Measurements from ENCODE around the gene UQCR11.
"Not testable (repeated sequence)": the region's sequence is repeated elsewhere in the genome, so short reads cannot be mapped to it uniquely, and the experiment has no call there.

UQCR11 gene

DNA sequence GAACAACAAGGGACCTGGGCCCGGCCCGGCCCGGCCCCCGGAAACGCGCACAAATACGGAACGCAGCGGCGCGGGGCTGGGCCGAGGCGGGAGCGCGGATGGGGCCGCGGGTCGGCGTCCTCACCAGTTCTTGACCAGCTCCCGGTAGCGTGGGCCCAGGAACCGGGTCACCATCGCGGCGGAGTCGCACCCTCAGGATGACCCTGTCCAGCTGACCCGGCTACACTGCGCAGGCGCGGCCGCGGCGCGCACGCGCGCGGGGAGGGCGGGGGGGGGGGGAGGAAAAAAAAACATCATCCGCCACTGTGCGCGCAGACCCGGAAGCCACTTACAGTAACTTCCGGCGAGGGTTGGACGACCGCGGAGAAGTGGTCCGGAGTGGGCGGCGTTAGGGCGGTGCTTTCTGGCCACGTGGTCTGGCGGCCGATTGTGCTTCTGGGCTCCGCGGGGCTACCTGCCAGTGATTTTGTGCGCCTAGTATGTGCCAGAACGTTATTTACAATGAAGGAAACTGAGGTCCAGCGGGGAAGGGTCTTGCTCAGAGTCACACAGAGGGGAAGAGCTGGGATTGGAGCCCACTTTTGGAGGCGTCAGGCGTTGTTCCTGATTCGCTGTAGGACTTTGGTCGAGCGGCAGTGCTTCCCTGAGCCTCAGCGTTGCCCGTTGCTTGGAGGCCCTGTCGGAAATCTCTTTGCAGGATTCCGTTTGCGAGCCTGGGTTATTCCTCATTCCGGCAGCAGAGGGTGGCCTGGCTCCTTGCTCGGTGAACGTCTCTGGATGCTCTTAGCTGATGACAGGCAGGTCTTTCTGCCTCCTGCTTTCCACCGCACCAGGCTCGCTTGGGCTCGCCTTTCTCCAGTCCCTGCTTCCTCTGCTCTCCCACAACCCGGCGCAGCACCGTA, at the start of gene UQCR11:
Gene UQCR11 (minus strand): TSS at position 227 of the 902 bp plus-strand sequence. CDS start 53 bp downstream, at position 174.
- peak; percentile 90 to 92 for DNase-seq

DNA sequence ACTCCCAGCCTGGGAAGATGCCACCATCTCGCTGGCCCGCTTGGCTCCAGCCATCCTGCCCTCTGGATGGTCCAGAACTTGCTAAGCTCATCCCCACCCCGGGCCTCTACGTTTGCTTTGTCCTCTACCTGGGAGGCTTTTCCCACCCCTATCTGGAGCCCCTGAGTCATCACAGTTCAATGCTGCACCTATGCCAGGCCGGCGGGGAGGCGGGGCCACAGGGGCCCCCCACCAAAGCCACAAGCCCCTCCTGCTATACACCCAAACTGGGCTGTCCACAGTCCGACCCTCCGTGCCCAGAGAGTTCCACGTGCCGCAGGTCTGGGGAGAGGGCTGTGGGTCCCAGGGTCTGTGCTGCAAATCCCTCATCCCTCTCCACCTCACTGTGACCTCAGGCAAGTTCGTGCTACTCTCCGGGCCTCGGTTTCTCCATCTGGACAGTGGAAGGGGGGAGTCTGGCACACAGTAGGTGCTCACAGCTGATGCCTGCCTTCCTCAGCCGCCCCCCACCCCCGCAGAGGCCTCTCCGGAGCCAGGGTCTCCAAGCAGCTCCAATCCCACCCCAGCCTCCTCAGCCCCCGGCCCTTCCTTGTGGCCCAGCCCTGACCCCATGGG, 49.0 kb upstream of the UQCR11 start:
- DNase-seq, result no peak

DNA sequence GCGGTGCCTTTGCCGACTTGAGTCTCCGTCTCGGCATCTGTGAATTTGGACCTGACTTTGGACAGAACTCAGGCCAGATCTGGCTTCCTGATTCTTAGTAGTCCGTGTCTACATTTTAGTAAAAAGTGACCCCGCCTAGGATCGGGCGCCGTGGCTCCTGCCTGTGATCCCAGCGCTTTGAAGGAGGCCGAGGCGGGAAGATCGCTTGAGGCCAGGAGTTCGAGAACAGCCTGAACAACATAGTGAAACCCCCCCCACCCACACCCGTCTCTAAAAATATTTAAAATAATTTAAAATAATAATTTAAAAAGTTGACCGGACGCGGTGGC, 48.0 kb upstream of the UQCR11 start:
- no peak for DNase-seq

DNA sequence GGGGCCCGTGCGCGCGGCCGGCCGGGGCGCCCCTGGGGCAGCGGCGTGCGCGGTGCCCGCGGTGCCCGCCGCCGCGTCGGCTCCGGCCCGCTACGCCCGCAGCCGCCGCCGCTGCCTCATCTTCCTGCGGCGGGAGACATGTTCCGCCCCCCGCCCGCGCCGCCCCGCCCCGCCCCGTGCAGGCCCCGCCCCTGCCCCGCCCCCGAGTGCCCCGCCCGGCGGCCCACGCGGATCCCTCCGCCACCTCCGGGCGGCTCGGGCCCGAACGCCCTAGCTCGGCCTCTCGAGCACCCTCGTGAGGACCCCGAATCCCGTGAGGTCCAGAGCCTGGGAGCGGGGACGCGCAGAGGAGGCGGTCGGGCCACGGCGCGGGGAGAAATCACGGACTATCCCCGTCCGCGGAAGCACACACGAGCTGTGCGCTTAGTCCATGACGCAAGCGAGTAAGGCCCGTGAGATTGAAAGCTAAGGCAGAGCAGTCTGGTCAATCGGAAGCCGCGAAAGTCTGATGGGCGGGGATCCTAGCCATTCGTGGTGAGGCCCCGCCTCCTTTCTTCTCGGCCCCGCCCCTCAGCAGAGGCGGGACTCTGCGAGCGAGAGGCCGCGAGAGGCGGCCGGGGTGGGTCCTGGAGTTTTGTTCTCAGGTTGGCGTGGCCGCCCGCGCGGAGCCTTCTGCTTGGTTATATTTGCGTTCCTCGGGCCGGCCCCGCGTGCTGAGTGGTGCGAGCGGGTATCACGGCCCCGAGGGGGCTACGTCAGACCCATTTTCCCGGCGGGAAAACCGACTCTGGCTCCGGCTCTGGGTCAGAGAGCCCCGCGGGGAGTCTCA, 47.4 kb upstream of the UQCR11 start, which contains the start of gene TCF3:
Gene TCF3 (minus strand): TSS at position 145 of the 829 bp plus-strand sequence. CDS start 2,367 bp downstream, outside the sequence.
- peak; percentile 97 to 99 for DNase-seq

DNA sequence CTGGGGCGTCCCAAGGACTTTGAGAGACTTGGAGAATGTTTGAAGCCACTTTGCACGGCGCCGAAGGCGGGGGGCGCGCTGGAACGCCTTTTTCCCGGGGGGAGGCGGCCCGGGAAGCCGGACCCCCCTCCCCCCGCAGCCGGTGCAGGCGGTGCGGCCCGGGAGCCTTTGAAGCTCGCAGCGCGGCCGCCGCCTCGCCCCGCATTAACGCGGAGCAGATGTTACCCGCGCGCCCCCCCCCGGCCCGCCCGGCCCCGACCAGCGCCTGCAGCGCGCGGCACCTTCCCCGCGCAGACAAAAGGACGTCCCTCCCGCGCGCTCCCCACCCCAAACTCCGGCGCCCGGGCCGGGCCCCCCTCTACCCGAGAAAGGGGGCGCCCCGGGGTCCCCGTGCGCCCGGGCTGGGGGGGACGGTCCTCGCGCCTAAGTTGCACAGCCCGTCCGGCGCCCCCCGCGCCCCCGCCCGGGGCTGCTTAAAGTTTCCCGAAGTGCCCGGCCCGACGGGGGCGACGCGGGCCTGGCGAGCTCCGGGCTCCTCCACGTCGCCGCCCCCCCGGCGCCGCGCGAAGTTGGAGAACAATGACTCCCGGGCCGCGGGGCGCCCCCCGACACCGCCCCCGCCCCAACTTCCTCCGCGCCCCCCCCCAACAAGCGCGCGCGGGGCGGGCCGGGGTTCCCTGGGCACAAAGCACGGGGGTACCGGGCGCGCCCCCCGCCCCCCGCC, 46.5 kb upstream of the UQCR11 start:
- peak in 1 of 2 donors; percentile 14 for DNase-seq

DNA sequence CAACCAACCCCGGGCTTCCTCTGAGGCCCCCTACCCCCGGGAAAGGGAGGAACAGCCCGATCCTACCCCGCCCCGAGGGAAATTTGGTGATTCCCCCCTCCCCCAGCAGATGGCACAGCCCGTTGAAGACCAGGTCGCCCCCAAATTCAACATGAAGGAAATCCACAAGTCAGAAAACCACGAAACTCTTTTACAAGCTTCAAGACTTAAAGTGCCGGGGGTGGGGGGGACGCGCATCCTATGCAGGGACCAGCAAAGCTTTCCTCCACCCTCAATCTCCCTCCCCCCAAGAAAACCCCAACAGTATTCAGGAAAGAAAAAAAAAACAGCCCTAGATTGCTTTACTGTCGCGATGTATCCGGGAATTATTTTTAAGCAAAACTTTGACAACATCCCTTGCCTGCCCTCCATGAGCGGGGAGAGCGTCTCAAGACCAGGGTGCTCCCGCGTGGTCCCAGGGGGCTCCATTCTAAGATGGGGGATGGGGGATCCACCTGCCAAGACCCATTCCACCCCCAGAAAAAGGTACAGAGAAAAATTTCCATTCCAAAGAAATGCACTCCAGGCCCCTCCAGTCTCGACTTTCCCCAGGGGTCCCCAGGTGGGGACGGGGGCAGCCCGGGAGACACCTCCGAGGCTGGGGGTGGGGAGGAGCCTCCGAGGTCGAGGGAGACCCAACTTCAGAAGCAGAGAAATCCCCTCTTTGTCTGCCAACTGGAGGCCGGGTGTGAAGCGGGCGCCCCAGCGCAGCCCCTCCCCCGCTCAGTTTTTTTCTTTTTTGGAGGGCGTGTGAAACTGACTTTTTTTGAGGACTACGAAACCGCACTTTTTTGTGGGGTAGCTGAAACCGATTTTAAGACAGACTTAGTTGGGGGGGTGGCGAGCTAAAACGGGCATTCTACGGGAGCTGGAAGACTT, 45.6 kb upstream of the UQCR11 start:
- DNase-seq, result peak in 1 of 2 donors; percentile 7

DNA sequence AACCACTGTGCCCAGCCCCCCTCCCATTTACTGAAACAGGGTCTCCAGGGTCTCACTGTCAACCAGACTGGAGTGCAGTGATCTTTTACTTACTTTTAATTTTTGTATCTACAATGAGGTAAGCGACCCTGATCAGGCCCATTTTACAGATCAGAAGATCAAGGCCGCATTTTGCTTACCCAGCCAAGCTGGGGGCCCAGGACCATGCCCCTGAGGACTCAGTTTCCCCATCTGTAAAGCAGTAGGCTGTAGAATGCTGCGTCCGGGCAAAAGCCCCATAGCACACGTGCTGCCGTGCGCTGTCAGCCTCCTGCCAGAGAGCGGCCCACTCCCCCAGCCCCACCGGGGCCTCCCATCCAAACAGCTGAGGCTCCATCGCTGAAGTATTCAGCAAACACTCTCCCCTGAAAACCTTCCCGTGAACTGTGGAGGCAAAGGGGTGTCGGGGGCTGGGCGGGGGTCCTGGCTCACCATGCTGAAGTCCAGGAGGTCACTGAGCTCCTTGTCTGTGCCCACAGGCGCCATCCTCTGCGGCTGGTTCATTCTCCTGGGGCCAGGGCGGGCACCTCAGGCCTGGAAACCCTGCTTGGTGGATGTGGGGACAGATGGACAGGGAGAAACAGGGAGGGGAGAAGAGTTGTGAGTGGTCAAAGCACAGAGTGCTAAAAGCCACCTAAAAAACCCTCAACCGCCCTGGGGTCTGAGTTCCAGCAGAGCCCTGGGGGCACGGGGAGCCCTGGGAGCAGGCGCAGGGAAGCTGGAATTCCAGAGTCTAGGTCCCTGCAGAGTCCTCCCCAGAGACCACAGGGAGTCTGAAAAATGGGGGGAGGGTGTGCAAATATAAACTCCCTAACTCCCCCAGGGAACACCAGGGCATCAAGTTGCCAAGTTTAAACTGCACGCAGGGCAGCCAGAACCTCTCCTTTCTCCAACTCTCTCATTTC, 44.7 kb upstream of the UQCR11 start:
- DNase-seq, result no peak

DNA sequence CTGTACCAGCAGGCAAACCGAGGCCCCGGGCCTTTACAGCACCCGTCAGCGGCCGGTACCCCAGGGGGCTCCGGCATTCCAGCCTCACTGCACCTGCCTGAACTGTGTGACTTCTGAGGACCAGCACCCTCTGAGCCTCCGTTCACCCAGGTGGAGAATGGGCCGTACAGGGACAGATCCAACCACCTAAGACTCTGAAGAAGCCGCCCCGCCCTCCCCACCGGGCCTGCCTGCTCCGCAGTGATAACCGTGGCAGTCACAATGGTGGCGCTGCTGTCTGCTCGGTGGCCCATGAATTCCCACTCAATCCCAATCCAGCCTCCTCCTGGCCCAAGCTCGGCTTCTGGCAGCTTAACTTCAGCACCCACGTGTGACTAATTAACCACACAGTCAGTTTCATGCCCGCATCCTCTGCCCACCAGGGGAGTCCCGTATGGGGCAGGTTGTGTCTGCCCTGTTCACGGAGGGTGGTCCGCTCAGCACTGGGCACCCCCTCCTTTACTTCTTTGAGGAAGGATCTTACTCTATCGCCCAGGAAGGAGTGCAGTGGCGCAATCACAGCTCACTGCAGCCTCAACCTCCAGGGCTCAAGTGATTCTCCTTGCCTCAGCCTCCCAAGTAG, 43.8 kb upstream of the UQCR11 start:
- no peak for DNase-seq

DNA sequence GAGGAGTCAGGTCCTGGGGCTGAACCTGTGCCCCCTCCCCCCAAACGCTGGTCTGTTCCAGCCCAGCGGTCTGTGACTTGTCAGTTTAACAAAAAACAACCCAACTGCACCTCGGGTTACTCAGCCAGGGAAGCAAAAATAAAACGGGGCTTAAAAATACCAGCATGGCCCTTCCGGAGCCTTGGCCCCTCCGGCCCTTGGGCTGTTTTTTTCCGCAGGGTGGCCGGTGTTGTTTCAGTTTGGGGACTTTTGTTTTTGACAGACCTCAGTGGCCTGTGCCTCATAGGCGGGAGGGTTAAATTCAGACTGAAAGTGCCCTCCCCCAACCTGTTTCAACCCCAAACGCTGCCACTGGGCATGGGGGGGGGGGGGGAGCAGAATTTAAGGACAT, 43.2 kb upstream of the UQCR11 start:
- DNase-seq, result no peak

DNA sequence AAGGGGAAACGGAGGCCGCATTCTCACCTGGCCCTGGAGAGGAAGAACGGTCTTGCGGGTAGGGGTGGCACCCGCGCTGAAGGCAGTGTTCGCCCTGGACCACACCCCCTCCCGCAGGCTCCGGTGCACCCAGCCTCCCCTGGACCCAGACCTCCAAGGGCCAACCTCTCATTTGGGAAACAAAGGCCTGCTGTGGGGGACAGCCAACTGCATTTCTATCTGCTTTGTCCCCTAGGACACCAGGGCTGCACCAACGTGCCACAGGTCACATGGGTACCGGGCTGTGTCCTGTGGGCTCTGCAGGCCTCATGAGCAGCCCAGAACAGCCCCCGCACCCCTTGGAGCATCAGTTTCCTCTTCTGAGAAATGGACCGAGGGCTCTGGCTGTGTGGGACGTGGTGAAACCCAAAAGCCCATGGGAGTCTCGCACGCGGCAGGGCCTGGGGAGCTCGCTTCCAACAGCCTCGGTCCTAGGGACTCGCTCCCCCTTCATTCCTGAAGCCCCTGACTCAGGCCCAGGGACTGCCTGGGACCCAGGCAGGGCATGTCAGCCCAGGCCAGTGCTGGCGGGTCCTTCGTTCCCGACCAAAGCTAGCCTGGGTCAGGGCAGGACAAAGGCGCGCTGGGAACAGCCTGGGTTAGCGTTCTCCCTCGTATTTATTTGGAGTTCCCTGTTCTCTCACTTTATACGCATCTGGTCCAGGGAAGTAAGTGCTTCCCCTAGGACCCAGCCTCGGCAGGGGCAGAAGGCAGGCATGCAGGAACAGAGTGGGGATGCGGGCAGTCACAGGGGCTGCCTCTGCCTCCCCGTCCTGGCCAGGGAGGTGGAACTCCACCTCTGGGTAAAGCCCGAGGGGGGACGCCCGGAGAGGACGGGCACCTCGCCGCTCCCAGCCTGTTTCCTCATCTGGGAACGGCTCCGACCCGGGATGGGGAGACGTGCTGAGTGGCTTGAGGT, 42.5 kb upstream of the UQCR11 start:
- DNase-seq, result no peak

DNA sequence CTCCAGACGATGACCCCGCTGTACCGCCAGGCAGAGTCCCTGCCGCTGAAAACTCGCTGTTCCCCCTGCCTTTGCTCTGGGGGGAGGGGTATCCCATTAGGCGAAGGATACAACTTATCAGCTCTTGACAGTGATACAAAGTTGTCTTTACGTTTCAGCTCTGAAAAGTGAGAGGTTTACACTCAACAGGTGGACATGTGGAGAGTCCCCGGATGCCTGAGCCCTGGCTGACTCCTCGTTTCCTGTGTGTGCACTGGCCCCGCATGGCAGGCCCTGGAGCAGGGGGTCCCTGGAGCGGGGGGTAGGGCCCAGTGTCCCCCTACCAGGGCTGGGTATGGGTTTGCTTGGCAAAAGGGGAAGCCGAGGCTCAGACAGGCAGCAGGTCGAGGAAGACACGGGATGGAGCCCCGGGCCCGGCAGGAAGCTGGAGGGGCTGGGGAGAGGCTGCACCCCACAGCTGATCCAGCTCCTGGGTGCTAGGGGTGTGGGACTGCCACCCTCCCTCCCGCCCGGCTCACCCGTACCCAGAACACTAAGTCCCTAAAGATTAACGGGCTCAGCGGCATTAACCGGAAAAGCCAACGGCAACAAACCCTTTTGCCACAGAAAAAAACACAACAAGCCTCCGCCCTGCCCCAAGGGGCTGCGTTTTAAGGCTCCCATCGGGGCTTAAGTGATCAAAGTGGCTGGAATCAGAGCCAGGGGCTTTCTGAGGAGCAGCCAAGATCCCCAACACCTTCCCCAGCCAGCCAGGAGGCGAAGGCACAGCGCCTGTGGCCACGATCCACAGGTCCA, 41.6 kb upstream of the UQCR11 start:
- no peak for DNase-seq

DNA sequence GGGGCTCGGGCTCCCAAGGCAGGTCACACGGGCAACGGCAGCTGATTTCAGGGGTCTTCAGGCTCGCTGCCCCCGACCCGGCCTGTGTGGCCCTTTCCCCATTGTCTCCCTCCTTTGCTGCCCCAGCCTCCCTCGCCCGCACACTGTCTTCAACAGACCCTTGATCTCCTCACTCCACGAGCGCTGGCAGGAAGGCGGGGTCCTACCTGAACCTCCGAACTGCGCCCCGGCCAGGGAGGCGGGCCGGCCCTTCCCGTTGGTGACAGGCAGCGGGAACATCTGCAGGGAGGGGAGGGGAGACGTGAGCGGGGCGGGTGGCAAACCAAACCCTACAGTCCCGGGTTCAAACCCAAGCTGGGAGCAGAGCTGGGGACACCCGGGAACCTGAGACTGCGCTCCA, 40.9 kb upstream of the UQCR11 start:
- DNase-seq, result no peak

DNA sequence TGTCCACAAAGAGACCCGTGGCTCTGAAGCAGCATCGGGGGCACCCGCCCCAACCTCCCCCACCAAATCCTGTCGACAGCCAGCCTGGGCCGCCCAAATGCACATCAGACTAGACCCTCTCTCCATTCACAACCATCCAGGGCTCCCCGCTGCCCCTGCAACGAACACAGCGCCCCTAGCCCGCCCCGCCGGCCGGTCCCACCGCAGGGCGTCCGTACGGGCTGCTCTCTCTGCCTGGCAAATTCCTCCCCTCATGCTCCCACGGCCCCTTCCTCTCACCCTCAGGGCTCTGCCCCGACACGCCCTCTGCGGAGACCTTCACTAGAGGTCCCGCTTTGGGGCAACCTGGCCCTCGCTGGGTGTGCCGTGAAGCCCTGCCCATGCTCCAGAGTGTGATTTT, 40.0 kb upstream of the UQCR11 start:
- DNase-seq, result no peak

DNA sequence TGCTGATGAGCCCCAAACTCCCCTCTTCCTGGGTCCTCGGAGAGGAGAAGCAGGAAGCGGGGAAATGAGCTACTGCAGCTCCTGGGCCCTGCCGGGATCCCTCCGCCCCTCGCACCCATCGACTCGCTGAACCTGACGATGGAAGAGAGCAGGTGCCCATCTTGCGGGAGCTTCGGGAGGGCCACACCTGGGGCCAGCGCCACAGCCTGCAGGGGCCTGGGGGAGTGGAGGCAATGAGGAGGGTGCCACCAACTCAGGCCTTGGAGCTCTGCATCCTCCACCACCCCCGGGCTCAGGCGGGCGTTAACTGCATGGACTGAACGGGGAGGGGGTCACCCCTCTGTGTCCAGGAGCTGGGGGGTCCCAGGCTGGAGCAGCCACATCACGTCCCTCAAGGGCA, 38.8 kb upstream of the UQCR11 start:
- DNase-seq, result no peak

DNA sequence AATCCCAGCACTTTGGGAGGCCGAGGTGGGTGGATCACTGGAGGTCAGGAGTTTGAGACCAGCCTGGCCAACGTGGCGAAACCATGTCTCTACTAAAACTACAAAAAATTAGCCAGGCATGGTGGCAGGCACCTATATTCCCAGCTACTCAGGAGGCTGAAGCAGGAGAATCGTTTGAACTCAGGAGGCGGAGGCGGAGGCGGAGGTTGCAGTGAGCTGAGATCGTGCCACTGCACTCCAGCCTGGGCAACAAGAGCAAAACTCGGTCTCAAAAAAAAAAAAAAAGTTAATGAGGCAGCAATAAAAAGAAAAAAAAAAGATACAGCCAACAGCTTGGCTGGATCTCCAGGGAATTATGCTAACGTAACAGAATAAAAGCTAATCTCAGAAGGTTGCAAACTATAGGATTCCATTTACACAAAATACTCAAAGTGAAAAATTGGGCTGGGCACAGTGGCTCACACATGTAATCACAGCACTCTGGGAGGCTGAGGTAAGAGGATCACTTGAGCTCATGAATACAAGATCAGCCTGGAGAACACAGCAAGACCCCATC, 35.7 kb upstream of the UQCR11 start:
- not testable (repeated sequence) for DNase-seq

DNA sequence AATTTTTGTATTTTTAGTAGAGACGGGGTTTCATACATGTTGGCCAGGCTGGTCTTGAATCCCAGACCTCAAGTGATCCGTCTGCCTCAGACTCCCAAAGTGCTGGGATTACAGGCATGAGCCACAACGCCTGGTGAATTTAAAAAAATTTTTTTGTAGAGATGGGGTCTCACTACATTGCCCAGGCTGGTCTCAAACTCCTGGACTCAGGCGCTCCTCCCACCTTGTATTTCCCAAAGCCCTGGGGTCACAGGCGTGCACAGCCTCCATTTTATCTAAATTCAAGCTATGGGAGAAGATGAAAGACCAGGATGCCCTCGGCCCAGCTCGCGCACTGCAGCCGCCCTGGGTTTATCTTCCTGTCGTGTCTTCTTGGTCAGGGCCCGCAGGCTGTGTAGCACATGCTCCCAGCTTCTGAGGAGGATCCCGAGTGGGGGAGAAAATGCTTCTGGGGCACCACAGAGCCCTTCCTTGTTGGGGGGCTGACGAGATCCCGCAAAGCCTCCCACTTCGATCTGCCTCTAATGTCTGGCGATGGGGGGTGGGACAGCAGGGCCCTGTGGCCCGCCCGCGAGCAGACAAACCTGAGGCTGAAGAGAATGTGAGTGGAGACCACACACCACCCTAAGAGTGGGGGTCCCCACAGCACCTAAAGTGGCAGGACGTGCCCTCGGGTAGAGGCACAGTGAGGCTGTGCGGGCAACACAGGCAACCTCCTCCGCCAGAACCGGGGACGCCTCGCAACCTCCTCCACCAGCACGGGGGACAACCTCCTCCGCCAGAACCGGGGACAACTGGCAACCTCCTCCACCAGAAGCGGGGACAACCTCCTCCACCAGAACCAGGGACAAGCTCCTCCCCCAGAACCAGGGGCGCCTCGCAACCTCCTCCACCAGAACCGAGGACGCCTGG, 31.3 kb upstream of the UQCR11 start:
- DNase-seq, result no peak

DNA sequence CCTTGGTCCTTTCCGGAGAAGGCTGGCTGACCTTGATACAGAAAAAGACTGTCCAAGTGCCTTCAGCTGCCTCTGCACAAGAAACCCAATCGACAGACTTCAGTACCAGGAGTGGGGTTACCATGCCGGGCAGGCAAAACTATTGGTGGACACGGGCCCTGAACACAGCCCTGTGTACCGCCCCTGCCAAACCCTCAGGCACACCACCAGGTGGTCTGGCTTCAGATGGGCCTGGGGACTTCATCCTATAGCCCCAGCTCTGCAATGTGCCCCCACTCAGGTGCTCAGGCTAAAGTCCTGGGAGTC, 29.6 kb upstream of the UQCR11 start:
- no peak for DNase-seq
